OCI-LY3 (cell line): ENCODE data around the gene OGDH.

Experiments used
- CTCF ChIP-seq: fragments of 200-600, 300-600 bp; sonication (generic); IDR thresholded peaks from 2 replicates; pipeline ENCODE4 v1.5.1; 2014; ENCODE audit warnings: antibody characterized with exemption, low read length, low read depth
- EZH2phosphoT487 ChIP-seq: fragments of 200-600 bp; shearing (Covaris generic); IDR thresholded peaks from 2 replicates; pipeline ENCODE4 v1.6.1; 2018; ENCODE audit warnings: antibody characterized with exemption, mixed run types, low read depth

- TF ChIP-seq CTCF (no peak), EZH2phosphoT487 (no peak)
These were observed 25.2 kb downstream of the OGDH start for GRCh38 chr7:44631458-44632115.
